GM06990 (cell line): ENCODE data around the gene NLRP13.

Experiments used
- DNase-seq: peaks from one replicate; pipeline ENCODE4 v3.0.0-alpha.2; 2011; ENCODE audit not compliant: insufficient read length; ENCODE audit errors: extremely low read depth
- H3K27me3 ChIP-seq: replicated peaks from 2 replicates; pipeline ENCODE4 v1.6.0; 2011; ENCODE audit warnings: low read length; ENCODE audit not compliant: control insufficient read depth, insufficient read depth
- H3K36me3 ChIP-seq: 2 replicates; pipeline ENCODE4 v1.5.1; 2011; ENCODE audit warnings: low read length; ENCODE audit not compliant: control insufficient read depth, insufficient read depth
- H3K4me3 ChIP-seq: replicated peaks from 2 replicates; pipeline ENCODE4 v1.5.1; 2011; ENCODE audit warnings: low read depth, mild to moderate bottlenecking, control low read depth, low read length
- CTCF ChIP-seq: IDR thresholded peaks from 2 replicates; pipeline ENCODE4 v1.5.1; 2011; ENCODE audit warnings: low read length, control low read depth, mild to moderate bottlenecking, inconsistent platforms; ENCODE audit not compliant: insufficient read depth, poor library complexity, severe bottlenecking

Gene NLRP13

GRCh38 chr19:55867101-55867500 is 65.0 kb downstream of the NLRP13 start:
- Histone ChIP-seq H3K4me3 (no peak overlapping the region), H3K36me3 (no peaks in the 10 kb centered on the region), H3K27me3 (no peaks in the 10 kb centered on the region)
- no peak for TF ChIP-seq CTCF
- DNase-seq, result no peak

DNA sequence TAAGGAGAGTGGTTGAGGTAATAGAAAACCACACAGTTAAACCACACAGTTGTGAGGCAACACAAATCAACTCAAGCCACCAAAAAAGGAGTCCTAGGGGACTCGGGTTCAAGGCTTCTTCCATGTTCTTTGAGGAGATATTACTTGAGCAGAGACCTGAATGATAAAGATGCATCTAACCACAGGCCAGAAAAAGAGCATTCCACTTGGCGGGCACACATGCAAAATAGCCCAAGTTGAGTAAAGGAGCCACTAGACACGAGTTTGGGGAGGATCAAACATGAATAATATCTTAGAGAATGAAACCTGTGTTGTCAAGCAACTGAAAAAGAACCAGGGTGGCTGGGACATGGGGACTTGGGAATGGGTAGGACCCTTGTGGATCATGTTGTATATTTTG is 65.6 kb downstream of the NLRP13 start:
- no peaks in the 10 kb centered on the region for H3K27me3 ChIP-seq
- H3K36me3 ChIP-seq, result no peaks in the 10 kb centered on the region
- H3K4me3 ChIP-seq, result no peak overlapping the region
- DNase-seq, result no peak
- TF ChIP-seq CTCF, result no peak

DNA sequence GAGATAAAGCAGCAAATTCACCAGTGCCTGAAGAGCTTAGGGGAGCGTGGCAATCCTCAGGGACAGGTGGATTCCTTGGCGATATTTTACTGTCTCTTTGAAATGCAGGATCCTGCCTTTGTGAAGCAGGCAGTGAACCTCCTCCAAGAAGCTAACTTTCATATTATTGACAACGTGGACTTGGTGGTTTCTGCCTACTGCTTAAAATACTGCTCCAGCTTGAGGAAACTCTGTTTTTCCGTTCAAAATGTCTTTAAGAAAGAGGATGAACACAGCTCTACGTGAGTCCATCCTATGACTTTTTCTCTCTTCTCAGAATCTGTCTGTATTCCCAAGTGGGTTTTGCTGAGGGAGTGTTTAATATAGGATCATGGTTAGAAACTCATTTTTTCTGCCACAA is 73.2 kb downstream of the NLRP13 start:
- H3K27me3 ChIP-seq, result no peaks in the 10 kb centered on the region
- H3K4me3 ChIP-seq, result peak overlapping the region; percentile 20
- DNase-seq, result no peak
- TF ChIP-seq CTCF, result no peak
- no peaks in the 10 kb centered on the region for H3K36me3 ChIP-seq

DNA sequence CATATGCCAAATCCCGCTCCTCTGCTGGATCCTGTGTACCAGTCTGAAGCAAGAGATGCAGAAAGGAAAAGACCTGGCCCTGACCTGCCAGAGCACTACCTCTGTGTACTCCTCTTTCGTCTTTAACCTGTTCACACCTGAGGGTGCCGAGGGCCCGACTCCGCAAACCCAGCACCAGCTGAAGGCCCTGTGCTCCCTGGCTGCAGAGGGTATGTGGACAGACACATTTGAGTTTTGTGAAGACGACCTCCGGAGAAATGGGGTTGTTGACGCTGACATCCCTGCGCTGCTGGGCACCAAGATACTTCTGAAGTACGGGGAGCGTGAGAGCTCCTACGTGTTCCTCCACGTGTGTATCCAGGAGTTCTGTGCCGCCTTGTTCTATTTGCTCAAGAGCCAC is 73.7 kb downstream of the NLRP13 start:
- TF ChIP-seq CTCF, result no peak

DNA sequence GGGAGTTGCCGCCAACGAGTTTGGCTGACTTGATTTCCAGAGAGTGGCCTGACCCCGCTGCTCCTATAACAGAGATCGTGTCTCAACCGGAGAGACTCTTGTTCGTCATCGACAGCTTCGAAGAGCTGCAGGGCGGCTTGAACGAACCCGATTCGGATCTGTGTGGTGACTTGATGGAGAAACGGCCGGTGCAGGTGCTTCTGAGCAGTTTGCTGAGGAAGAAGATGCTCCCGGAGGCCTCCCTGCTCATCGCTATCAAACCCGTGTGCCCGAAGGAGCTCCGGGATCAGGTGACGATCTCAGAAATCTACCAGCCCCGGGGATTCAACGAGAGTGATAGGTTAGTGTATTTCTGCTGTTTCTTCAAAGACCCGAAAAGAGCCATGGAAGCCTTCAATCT is 74.2 kb downstream of the NLRP13 start:
- H3K36me3 ChIP-seq, result no peaks in the 10 kb centered on the region
- no peak overlapping the region for H3K4me3 ChIP-seq
- no peak for TF ChIP-seq CTCF
- DNase-seq, result no peak
- H3K27me3 ChIP-seq, result no peaks in the 10 kb centered on the region

More for the DNA sequence above, 73.7 kb downstream of the NLRP13 start:
- H3K36me3 ChIP-seq, result no peaks in the 10 kb centered on the region
- H3K27me3 ChIP-seq, result no peaks in the 10 kb centered on the region
- no peak for DNase-seq
- H3K4me3 ChIP-seq, result peak overlapping the region; percentile 20

- DNase-seq, result peak; percentile 10
Measured at GRCh38 chr19:55857149-55857548, 75.0 kb downstream of the NLRP13 start.

More at GRCh38 chr19:55857149-55857548, 75.0 kb downstream of the NLRP13 start:
- no peaks in the 10 kb centered on the region for H3K36me3 ChIP-seq
- no peaks in the 10 kb centered on the region for H3K27me3 ChIP-seq
- no peak for TF ChIP-seq CTCF
- H3K4me3 ChIP-seq, result no peak overlapping the region
